ENCODE results near the gene RASA1.
"Not testable (repeated sequence)": the region's sequence is repeated elsewhere in the genome, so short reads cannot be mapped to it uniquely, and the experiment has no call there.

Gene RASA1

DNA sequence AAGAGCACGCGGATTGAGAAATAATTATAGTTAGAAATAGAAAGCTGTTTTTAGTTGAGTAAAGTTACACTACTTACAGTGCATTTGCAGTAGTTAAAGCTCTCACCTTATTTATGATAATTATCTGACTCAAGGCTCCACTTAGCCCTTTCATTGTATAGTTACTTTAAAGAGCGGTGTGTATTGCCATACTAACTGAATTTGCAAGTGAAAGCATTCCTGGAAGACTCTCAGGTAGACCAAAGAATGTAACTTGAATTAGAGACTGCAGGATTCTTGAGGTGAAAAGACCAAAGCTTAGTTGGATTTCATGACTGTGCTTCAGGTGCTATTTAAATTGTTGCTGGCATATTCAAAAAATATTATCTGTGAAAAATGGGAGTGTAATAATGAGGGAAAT is 4.2 kb upstream of the RASA1 start:
- no peaks in the 10 kb centered on the region for H3K27me3 Mint-ChIP-seq
- peak overlapping the region; percentile 9 for H3K27ac Mint-ChIP-seq (ENCODE audit: low read depth)
- DNase-seq (ENCODE audit: low spot score in 2 of 2), result no peak
- peaks cover 18% of the 10 kb centered on the region for H3K4me1 Mint-ChIP-seq
- H3K36me3 Mint-ChIP-seq (ENCODE audit: insufficient read depth), result peaks cover 9% of the 10 kb centered on the region
- H3K9me3 Mint-ChIP-seq, result no peaks in the 10 kb centered on the region
- H3K4me3 Mint-ChIP-seq, result no peak overlapping the region
- ATAC-seq (replicated peaks; ENCODE audit: extremely low read depth, poor library complexity, severe bottlenecking), result no peak

DNA sequence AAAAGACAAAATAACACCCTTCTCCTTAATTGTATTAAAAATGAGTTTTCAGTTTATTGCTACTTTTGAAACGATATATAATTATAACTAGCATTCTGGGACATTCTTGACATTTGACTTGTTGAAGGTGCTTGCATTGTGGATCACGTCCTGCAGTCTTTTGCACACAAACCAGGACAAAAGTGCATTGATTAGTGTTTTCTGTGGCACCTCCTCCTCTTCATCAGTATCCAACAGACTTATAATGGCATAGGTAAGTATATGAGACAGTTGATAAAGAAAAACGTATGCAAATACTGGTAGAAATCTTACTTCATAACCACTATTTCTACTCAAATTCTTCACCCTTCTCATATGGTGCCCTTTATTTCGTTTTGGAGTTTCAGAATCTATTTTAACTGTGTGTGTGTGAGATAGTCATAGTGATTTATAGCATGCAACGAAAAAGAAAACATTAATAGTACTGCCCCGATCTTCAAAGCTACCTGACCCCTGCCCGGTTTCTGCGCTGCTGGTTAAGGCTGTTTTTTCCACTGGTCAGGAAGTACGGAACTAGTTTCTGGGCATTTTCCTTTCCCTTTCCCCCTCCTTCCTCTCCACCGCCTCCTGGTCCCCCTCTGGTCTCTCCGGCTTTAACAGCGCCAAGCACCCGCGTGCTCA is 639 bp upstream of the RASA1 start:
- Mint-ChIP-seq H3K4me1 (peaks cover 31% of the 10 kb centered on the region), H3K27ac (ENCODE audit: low read depth) (peak overlapping the region; percentile 97), H3K36me3 (ENCODE audit: insufficient read depth) (peaks cover 16% of the 10 kb centered on the region), H3K4me3 (peak overlapping the region; percentile 99), H3K9me3 (no peaks in the 10 kb centered on the region), H3K27me3 (no peaks in the 10 kb centered on the region)
- DNase-seq (ENCODE audit: low spot score in 2 of 2) (no peak), ATAC-seq (replicated peaks; ENCODE audit: extremely low read depth, poor library complexity, severe bottlenecking) (no peak)

DNA sequence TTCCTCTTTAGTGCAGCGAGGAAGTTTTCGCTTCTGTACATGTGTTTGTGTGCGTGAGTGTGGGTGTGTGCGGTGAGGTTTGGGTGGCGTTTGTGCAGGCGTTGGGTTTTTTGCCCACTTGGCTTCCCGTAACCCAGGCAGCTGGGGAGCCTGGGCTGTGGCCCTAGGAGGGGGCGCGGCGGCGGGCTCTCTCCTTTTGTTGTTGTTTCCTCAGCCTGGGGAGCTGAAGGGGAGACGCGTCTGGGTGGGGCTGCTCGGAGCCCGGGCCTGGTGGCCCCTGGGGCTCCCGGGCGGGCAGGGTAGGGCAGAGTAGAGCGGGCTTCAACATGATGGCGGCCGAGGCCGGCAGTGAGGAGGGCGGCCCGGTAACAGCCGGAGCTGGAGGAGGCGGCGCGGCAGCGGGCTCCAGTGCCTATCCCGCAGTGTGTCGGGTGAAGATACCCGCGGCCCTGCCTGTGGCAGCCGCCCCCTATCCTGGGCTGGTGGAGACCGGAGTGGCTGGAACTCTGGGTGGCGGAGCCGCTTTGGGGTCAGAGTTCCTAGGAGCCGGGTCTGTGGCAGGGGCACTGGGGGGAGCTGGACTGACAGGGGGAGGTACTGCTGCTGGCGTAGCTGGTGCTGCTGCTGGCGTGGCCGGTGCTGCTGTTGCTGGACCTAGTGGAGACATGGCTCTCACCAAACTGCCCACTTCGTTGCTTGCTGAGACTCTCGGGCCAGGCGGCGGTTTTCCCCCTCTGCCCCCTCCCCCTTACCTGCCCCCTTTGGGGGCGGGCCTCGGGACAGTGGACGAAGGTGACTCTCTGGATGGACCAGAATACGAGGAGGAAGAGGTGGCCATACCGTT is 665 bp downstream of the RASA1 start:
- Mint-ChIP-seq H3K9me3 (no peaks in the 10 kb centered on the region), H3K36me3 (ENCODE audit: insufficient read depth) (peaks cover 16% of the 10 kb centered on the region), H3K4me1 (peaks cover 31% of the 10 kb centered on the region), H3K27me3 (no peaks in the 10 kb centered on the region), H3K4me3 (peak overlapping the region; percentile 99), H3K27ac (ENCODE audit: low read depth) (peak overlapping the region; percentile 97)
- ATAC-seq (replicated peaks; ENCODE audit: extremely low read depth, poor library complexity, severe bottlenecking) (peak; percentile 69), DNase-seq (ENCODE audit: low spot score in 2 of 2) (peak; percentile 55 to 66)

- peaks cover 31% of the 10 kb centered on the region for H3K4me1 Mint-ChIP-seq
- peak overlapping the region; percentile 99 for H3K4me3 Mint-ChIP-seq
- H3K9me3 Mint-ChIP-seq, result no peaks in the 10 kb centered on the region
- ATAC-seq (replicated peaks; ENCODE audit: extremely low read depth, poor library complexity, severe bottlenecking) (no peak), DNase-seq (ENCODE audit: low spot score in 2 of 2) (no peak)
- H3K27me3 Mint-ChIP-seq, result no peaks in the 10 kb centered on the region
- peak overlapping the region; percentile 97 for H3K27ac Mint-ChIP-seq (ENCODE audit: low read depth)
- peaks cover 16% of the 10 kb centered on the region for H3K36me3 Mint-ChIP-seq (ENCODE audit: insufficient read depth)
Observed at GRCh38 chr5:87268970-87269377, 1.3 kb downstream of the RASA1 start.

DNA sequence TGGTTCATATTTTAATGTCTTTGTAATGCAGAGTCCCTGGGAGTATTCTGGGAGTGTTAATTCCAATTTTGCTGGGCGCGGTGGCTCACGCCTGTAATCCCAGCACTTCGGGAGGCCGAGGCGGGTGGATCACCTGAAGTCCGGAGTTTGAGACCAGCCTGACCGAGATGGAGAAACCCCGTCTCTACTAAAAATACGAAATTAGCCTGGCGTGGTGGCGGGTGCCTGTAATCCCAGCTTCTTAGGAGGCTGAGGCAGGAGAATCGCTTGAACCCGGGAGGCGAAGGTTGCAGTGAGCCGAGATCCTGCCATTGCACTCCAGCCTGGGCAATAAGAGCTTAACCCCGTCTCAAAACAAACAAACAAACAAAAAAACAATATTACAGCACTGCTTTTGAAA is 3.2 kb downstream of the RASA1 start:
- H3K27me3 Mint-ChIP-seq; H3K27ac Mint-ChIP-seq (ENCODE audit: low read depth); H3K9me3 Mint-ChIP-seq; DNase-seq (ENCODE audit: low spot score in 2 of 2); ATAC-seq (replicated peaks; ENCODE audit: extremely low read depth, poor library complexity, severe bottlenecking); H3K4me3 Mint-ChIP-seq: not testable (repeated sequence)
- Mint-ChIP-seq H3K4me1 (peaks cover 50% of the 10 kb centered on the region), H3K36me3 (ENCODE audit: insufficient read depth) (peaks cover 16% of the 10 kb centered on the region)

DNA sequence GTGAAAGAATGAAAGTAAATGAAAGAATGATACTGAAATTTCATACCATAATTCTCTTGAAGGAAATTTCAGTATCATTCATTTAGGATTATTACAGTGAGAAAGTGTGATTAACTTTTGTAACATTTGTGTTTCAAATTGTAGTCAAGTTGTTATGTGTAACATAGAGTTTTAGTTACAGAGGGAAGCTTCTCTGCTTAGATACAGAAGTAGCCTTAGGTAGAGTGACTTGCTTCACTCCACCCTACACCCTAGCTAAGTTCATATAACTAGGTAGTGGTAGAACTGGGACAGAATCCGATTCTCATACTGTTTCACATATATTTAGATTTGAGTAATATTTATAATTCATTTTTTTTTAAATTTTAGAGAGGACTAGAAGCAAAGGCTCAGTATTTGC is 9.0 kb downstream of the RASA1 start:
- ATAC-seq (replicated peaks; ENCODE audit: extremely low read depth, poor library complexity, severe bottlenecking) (no peak), DNase-seq (ENCODE audit: low spot score in 2 of 2) (no peak)
- Mint-ChIP-seq H3K9me3 (no peaks in the 10 kb centered on the region), H3K36me3 (ENCODE audit: insufficient read depth) (peaks cover 7% of the 10 kb centered on the region), H3K27ac (ENCODE audit: low read depth) (peak overlapping the region; percentile 5), H3K4me1 (peaks cover 57% of the 10 kb centered on the region), H3K4me3 (no peak overlapping the region), H3K27me3 (no peaks in the 10 kb centered on the region)

GRCh38 chr5:87277279-87277835 is 9.7 kb downstream of the RASA1 start:
- Mint-ChIP-seq H3K27me3 (no peaks in the 10 kb centered on the region), H3K27ac (ENCODE audit: low read depth) (no peak overlapping the region), H3K36me3 (ENCODE audit: insufficient read depth) (peaks cover 5% of the 10 kb centered on the region), H3K4me1 (peaks cover 64% of the 10 kb centered on the region), H3K4me3 (no peak overlapping the region), H3K9me3 (no peaks in the 10 kb centered on the region)
- DNase-seq (ENCODE audit: low spot score in 2 of 2) (no peak), ATAC-seq (replicated peaks; ENCODE audit: extremely low read depth, poor library complexity, severe bottlenecking) (no peak)

GRCh38 chr5:87278590-87279100 is 11.0 kb downstream of the RASA1 start:
- peaks cover 5% of the 10 kb centered on the region for H3K36me3 Mint-ChIP-seq (ENCODE audit: insufficient read depth)
- H3K4me1 Mint-ChIP-seq, result peaks cover 71% of the 10 kb centered on the region

GRCh38 chr5:87282269-87282668 is 14.6 kb downstream of the RASA1 start:
- no peaks in the 10 kb centered on the region for H3K27me3 Mint-ChIP-seq
- peaks cover 57% of the 10 kb centered on the region for H3K4me1 Mint-ChIP-seq
- DNase-seq (ENCODE audit: low spot score in 2 of 2), result no peak
- peak overlapping the region; percentile 42 for H3K27ac Mint-ChIP-seq (ENCODE audit: low read depth)
- H3K4me3 Mint-ChIP-seq, result peak overlapping the region; percentile 55
- ATAC-seq (replicated peaks; ENCODE audit: extremely low read depth, poor library complexity, severe bottlenecking), result no peak
- H3K36me3 Mint-ChIP-seq (ENCODE audit: insufficient read depth), result peaks cover 9% of the 10 kb centered on the region
- H3K9me3 Mint-ChIP-seq, result no peaks in the 10 kb centered on the region

More at GRCh38 chr5:87278590-87279100, 11.0 kb downstream of the RASA1 start:
- no peaks in the 10 kb centered on the region for H3K27me3 Mint-ChIP-seq
- no peak overlapping the region for H3K4me3 Mint-ChIP-seq
- H3K27ac Mint-ChIP-seq (ENCODE audit: low read depth), result peak overlapping the region; percentile 73
- H3K9me3 Mint-ChIP-seq, result no peaks in the 10 kb centered on the region
- ATAC-seq (replicated peaks; ENCODE audit: extremely low read depth, poor library complexity, severe bottlenecking), result no peak
- no peak for DNase-seq (ENCODE audit: low spot score in 2 of 2)

- H3K36me3 Mint-ChIP-seq (ENCODE audit: insufficient read depth); DNase-seq (ENCODE audit: low spot score in 2 of 2); ATAC-seq (replicated peaks; ENCODE audit: extremely low read depth, poor library complexity, severe bottlenecking); H3K27ac Mint-ChIP-seq (ENCODE audit: low read depth); H3K4me3 Mint-ChIP-seq; H3K9me3 Mint-ChIP-seq; H3K27me3 Mint-ChIP-seq: not testable (repeated sequence)
- peaks cover 59% of the 10 kb centered on the region for H3K4me1 Mint-ChIP-seq
Observed at GRCh38 chr5:87287266-87287665, 19.6 kb downstream of the RASA1 start.

GRCh38 chr5:87298692-87299362 is 31.1 kb downstream of the RASA1 start:
- H3K4me1 Mint-ChIP-seq, result peaks cover 69% of the 10 kb centered on the region
- H3K9me3 Mint-ChIP-seq, result no peaks in the 10 kb centered on the region
- H3K4me3 Mint-ChIP-seq, result no peak overlapping the region
- H3K36me3 Mint-ChIP-seq (ENCODE audit: insufficient read depth), result peaks cover 2% of the 10 kb centered on the region
- ATAC-seq (replicated peaks; ENCODE audit: extremely low read depth, poor library complexity, severe bottlenecking) (no peak), DNase-seq (ENCODE audit: low spot score in 2 of 2) (no peak)
- H3K27ac Mint-ChIP-seq (ENCODE audit: low read depth), result peak overlapping the region; percentile 56
- no peaks in the 10 kb centered on the region for H3K27me3 Mint-ChIP-seq

GRCh38 chr5:87300176-87300575 is 32.5 kb downstream of the RASA1 start:
- H3K36me3 Mint-ChIP-seq (ENCODE audit: insufficient read depth), result peaks cover 5% of the 10 kb centered on the region
- ATAC-seq (replicated peaks; ENCODE audit: extremely low read depth, poor library complexity, severe bottlenecking), result no peak
- H3K27ac Mint-ChIP-seq (ENCODE audit: low read depth), result peak overlapping the region; percentile 52
- H3K27me3 Mint-ChIP-seq, result no peaks in the 10 kb centered on the region
- H3K9me3 Mint-ChIP-seq, result no peaks in the 10 kb centered on the region
- peaks cover 61% of the 10 kb centered on the region for H3K4me1 Mint-ChIP-seq
- no peak overlapping the region for H3K4me3 Mint-ChIP-seq
- no peak for DNase-seq (ENCODE audit: low spot score in 2 of 2)

Measured in central memory CD8-positive, alpha-beta T cell (primary cell).